ENCODE results near the gene EXOC4.

Gene EXOC4

DNA sequence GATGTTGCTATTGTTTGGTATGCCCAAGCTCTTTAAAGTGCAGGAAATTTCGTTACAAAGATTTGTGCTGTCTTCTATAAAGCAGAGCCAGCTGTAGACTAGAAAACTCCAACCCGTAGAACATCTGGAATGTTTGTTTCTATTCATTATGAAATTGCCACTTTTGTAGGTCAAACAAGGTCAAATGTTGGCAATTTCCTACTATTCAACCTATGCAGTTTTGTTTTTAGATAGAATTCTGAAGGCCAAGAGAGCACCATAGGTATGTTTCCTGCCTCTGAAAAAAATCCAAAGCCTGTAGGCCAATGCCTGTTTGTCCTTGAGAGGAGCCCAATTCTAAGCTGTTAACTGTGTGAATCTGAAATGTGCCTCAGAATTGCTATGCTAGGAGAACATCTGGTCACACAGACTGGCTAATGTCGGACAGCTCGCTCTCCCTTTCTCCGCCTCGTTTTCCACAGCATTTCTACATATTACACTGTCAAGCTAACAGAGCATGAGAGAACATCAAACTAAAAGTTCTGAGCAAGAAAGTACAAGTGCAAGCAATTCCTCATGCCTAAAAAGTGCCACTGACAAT lies 607.1 kb downstream of the EXOC4 start:
- no peak overlapping the region for H3K4me3 ChIP-seq (replicated peaks in 1 of 2; ENCODE audit: low read depth in 2 of 2, low read length in 2 of 2)
- TF ChIP-seq, protein P1, sequence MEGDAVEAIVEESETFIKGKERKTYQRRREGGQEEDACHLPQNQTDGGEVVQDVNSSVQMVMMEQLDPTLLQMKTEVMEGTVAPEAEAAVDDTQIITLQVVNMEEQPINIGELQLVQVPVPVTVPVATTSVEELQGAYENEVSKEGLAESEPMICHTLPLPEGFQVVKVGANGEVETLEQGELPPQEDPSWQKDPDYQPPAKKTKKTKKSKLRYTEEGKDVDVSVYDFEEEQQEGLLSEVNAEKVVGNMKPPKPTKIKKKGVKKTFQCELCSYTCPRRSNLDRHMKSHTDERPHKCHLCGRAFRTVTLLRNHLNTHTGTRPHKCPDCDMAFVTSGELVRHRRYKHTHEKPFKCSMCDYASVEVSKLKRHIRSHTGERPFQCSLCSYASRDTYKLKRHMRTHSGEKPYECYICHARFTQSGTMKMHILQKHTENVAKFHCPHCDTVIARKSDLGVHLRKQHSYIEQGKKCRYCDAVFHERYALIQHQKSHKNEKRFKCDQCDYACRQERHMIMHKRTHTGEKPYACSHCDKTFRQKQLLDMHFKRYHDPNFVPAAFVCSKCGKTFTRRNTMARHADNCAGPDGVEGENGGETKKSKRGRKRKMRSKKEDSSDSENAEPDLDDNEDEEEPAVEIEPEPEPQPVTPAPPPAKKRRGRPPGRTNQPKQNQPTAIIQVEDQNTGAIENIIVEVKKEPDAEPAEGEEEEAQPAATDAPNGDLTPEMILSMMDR (IDR thresholded peaks at IDR 0.05; ENCODE audit: low read depth, low read length): no peak
- DNase-seq (ENCODE audit: low read depth in 2 of 2): no peak

DNA sequence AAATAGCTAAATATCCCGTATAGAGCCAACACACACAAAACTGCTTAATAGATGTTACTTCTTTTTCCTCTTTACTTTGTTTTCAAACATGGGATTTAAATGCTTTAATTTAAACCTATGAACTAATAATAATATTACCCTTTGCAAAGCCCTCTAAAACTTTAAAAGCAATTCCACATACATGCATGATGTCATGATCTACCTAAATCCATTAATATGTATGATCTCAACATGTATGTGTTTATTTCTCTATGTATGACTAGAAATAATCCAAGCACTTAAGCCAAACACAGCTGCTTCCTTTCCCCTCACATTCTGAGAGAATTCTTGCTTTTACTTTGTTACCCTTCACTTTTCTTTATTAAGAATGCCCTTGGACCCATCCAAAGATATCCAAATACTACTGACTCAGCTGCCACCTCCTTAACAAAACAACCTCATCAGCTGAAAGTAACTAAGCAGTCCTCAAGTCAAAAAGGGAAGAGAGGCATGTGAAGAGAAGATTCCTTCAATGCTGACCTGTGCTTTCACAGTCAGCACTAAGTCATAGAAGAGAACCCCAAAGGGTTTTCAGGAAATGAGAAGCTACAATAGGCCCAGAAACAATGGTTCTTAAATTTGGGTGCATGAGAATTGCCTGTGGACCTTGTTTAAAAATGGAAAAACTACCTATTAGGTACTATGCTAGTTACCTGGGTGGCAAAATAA lies 607.9 kb downstream of the EXOC4 start:
- TF ChIP-seq, protein P1 (IDR thresholded peaks at IDR 0.05; ENCODE audit: low read depth, low read length): no peak
- H3K4me3 ChIP-seq (replicated peaks in 1 of 2; ENCODE audit: low read depth in 2 of 2, low read length in 2 of 2): no peak overlapping the region
- no peak for DNase-seq (ENCODE audit: low read depth in 2 of 2)

DNA sequence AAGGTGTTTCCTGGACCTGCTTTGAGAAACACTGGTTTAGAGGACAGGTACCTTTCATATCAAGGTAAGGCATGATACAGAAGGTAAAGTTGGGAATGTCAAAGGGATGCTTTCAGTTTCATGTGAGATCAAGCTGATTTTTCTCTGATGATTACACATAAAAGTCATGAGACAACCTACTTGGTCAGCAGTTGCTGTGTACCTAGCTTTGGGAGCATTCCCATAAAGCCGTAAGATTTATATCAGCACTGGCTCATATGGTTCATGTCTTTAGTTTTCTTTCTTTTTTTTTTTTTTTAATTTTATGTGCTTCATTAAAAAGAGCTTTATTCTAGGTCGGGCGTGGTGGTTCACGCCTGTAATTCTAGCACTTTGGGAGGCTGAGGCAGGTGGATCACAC lies 609.0 kb downstream of the EXOC4 start:
- no peak for DNase-seq (ENCODE audit: low read depth in 2 of 2)
- TF ChIP-seq, protein P1 (IDR thresholded peaks at IDR 0.05; ENCODE audit: low read depth, low read length): no peak
- H3K4me3 ChIP-seq (replicated peaks in 1 of 2; ENCODE audit: low read depth in 2 of 2, low read length in 2 of 2): no peak overlapping the region

DNA sequence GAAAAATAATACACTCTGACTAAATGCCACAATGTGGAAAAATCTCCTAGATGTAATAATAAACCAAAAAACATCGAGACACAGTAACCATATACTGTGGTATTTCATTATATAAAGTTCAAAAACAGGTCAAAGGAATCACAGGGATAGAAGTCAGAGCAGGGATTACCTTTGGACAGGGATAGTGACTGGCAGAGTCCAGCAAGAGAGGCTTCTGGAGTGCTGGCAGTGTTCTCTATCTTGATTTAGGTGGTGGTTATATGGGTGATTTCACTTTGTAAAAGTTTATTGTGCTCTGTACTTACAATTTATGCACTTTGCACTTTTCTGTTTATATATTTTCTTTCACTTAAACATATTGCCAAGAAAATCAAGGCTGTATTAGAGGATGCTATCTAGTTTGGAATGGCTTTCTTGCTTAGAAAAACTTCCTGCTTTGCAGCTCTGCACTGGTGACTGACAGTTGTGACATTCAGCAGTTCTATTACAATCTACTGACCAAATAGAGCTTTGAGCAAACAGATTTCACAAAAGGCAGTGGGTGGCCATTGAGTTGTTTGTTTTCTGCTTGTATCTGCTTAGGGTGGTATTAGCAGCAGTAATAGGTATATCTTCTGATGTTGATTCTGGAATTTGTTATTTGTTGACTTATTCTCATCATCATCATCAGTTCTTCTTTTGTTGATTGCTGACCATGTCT lies 610.6 kb downstream of the EXOC4 start:
- DNase-seq (ENCODE audit: low read depth in 2 of 2): no peak
- TF ChIP-seq, protein P1 (IDR thresholded peaks at IDR 0.05; ENCODE audit: low read depth, low read length): no peak
- H3K4me3 ChIP-seq (replicated peaks in 1 of 2; ENCODE audit: low read depth in 2 of 2, low read length in 2 of 2): no peak overlapping the region

- no peak for DNase-seq (ENCODE audit: low read depth in 2 of 2)
- H3K4me3 ChIP-seq (replicated peaks in 1 of 2; ENCODE audit: low read depth in 2 of 2, low read length in 2 of 2): no peak overlapping the region
- TF ChIP-seq, protein P1 (IDR thresholded peaks at IDR 0.05; ENCODE audit: low read depth, low read length): no peak
Measured at GRCh38 chr7:133869556-133869955, 616.7 kb downstream of the EXOC4 start.

GRCh38 chr7:133871757-133872156 lies 618.9 kb downstream of the EXOC4 start:
- no peak overlapping the region for H3K4me3 ChIP-seq (replicated peaks in 1 of 2; ENCODE audit: low read depth in 2 of 2, low read length in 2 of 2)
- TF ChIP-seq, protein P1 (IDR thresholded peaks at IDR 0.05; ENCODE audit: low read depth, low read length): no peak
- no peak for DNase-seq (ENCODE audit: low read depth in 2 of 2)

Data from cardiac fibroblast (primary cell).